Measurements from ENCODE around the gene TLR8.
A peak's percentile ranks its signal among the peaks of the same experiment; 100 is the strongest.

DNA sequence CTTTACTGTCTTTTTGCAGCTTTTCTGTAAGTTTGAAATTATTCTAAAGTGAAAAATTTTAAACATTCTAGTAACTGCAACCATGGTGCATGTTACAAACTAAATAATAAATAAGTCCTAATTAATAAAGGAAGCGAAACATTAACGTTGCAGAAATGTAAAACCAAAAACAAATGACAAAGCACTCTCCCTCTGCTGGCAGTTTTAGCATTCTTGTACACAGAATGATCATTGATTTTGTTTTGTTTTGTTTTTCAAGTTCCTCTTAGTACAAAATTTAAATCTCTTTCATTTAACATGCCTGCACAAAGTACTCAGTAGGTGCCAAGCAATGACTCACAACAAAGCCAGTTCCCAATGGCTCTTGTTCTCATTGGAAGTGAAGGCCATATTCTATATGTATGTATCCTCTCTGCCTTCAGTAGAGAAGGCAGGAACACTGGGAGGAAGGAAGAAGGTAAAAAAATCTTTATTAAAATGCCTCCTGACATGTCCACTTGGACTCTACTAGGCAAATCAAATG is 54.8 kb downstream of the TLR8 start:
- TF ChIP-seq, protein P1, sequence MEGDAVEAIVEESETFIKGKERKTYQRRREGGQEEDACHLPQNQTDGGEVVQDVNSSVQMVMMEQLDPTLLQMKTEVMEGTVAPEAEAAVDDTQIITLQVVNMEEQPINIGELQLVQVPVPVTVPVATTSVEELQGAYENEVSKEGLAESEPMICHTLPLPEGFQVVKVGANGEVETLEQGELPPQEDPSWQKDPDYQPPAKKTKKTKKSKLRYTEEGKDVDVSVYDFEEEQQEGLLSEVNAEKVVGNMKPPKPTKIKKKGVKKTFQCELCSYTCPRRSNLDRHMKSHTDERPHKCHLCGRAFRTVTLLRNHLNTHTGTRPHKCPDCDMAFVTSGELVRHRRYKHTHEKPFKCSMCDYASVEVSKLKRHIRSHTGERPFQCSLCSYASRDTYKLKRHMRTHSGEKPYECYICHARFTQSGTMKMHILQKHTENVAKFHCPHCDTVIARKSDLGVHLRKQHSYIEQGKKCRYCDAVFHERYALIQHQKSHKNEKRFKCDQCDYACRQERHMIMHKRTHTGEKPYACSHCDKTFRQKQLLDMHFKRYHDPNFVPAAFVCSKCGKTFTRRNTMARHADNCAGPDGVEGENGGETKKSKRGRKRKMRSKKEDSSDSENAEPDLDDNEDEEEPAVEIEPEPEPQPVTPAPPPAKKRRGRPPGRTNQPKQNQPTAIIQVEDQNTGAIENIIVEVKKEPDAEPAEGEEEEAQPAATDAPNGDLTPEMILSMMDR (IDR thresholded peaks at IDR 0.05; ENCODE audit: low read depth, low read length, poor library complexity, severe bottlenecking), result peak; percentile 16
- no peak for TF ChIP-seq EZH2phosphoT487 (IDR thresholded peaks at IDR 0.05; ENCODE audit: borderline replicate concordance, low read length)
